Lower leg skin (tissue), 4 donors: Measurements from ENCODE around the gene CCDC182. TPM values are rescaled to one million over a fixed set of nuclear protein-coding genes. Genes with fewer than 3 reads are reported as not detected.

ENCODE experiments used
- DNase-seq, 2 donors: peaks; one replicate each; pipeline ENCODE4 v3.0.0-alpha.2; 2019; ENCODE audit warnings: low spot score in 2 of 2
- H3K4me3 ChIP-seq: fragments of 200-600 bp; sonication (generic); 2 replicates; pipeline ENCODE4 v1.5.1; 2017; ENCODE audit warnings: mild to moderate bottlenecking, low read depth; ENCODE audit not compliant: poor library complexity, severe bottlenecking
- CTCF ChIP-seq, 3 donors: fragments of 450-650 bp; IDR thresholded peaks; one replicate each; pipeline ENCODE4 v1.5.1; 2016; ENCODE audit warnings: antibody characterized with exemption in 3 of 3, mild to moderate bottlenecking in 3 of 3, moderate library complexity in 2 of 3
- POLR2A ChIP-seq, 2 donors: fragments of 450-650 bp; IDR thresholded peaks; one replicate each; pipeline ENCODE4 v1.6.1; 2016 to 2017; ENCODE audit warnings: antibody characterized with exemption in 2 of 2, mild to moderate bottlenecking in 1 of 2, moderate library complexity in 1 of 2
- whole genome bisulfite sequencing, 2 donors: methylation state at CpG; one replicate each; pipeline ENCODE4 v1.1.5; 2018; 5-methylcytosine and 5-hydroxymethylcytosine counted together
- intact Hi-C: fragments of 100-400 bp; cut with DNase I; formaldehyde crosslinking; loops from one replicate; pipeline ENCODE4 v1.15.0; 2023; ENCODE audit warnings: low total_unique reads
- total RNA-seq, 4 donors: library from RNA; depleted of rRNA; stranded (reverse); fragments of >200 nt; gene quantifications; one replicate each; pipeline ENCODE4 v1.1.0, GENCODE V29; 2016

The CCDC182 gene
- total RNA-seq, result not detected

GRCh38 chr17:57745242-57745641 lies at the start of gene CCDC182:
Gene CCDC182, minus strand, starts transcription at chr17:57745299. Its CDS starts 27 bp downstream, at chr17:57745272.
- intact Hi-C loops, result loop anchor here (10.0 kb wide), 1 partner anchor 500 kb away; no protein-coding TSS in a partner anchor
- no peak within 1 kb of the TSS for H3K4me3 ChIP-seq
- no peak for DNase-seq
- no peak for TF ChIP-seq CTCF (IDR thresholded peaks at IDR 0.05)
- TF ChIP-seq POLR2A (IDR thresholded peaks at IDR 0.05), result no peak
- WGBS, 2 donors, result 67 to 72% methylated on average over 4 of the region's 4 CpGs

DNA sequence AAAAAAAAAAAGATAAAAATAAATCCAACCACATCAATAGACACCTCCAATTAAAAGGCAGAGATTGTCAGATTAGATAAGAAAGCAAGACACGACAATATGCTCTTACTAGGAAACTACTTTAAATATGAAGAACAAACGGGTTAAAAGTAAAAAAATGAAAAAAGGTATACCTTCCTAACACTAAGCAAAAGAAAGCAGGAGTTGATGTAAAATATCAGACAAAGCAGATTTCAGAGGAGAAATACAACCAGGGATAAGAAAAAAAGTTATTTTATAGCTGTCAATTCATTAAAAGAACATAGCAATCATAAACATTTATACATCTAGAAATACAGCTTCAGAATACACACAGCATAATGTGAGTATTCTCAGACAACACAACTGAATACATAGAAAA lies 49.7 kb upstream of the CCDC182 start:
- TF ChIP-seq CTCF (IDR thresholded peaks at IDR 0.05) (no peak), POLR2A (IDR thresholded peaks at IDR 0.05) (no peak)
- WGBS, 2 donors, result 51 to 55% methylated on average over 2 of the region's 2 CpGs
- H3K4me3 ChIP-seq, result no peak overlapping the region
- intact Hi-C loops, result no loop called here
- no peak for DNase-seq

GRCh38 chr17:57788725-57789124 lies 43.6 kb upstream of the CCDC182 start:
- WGBS, 2 donors, result 66 to 73% methylated on average over 4 of the region's 4 CpGs
- TF ChIP-seq CTCF (IDR thresholded peaks at IDR 0.05) (no peak), POLR2A (IDR thresholded peaks at IDR 0.05) (no peak)
- DNase-seq, result no peak
- intact Hi-C loops, result no loop called here
- no peak overlapping the region for H3K4me3 ChIP-seq

DNA sequence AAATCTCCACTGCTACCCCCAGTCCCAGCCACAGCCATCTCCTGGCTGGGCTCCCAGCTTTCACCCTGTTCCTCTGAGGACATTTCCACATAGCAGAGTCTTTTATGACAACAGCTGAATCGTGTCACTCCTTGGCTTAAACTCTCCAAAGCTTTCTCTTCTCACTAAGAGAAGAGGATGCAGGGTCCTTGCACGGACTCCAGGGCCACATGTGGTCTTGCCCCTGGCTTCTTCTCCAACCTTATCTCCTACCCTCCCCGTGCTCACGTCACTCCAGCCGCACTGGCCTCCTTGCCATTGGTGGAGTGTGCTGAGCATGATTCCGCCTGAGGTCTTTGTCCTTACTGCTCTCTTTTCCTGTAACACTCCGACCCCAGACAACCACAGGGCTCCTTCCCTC lies 39.9 kb upstream of the CCDC182 start:
- no peak for DNase-seq
- intact Hi-C loops, result no loop called here
- 76 to 84% methylated on average over 7 of the region's 7 CpGs for WGBS, 2 donors
- no peak for TF ChIP-seq CTCF (IDR thresholded peaks at IDR 0.05)
- TF ChIP-seq POLR2A (IDR thresholded peaks at IDR 0.05), result no peak
- H3K4me3 ChIP-seq, result no peak overlapping the region

DNA sequence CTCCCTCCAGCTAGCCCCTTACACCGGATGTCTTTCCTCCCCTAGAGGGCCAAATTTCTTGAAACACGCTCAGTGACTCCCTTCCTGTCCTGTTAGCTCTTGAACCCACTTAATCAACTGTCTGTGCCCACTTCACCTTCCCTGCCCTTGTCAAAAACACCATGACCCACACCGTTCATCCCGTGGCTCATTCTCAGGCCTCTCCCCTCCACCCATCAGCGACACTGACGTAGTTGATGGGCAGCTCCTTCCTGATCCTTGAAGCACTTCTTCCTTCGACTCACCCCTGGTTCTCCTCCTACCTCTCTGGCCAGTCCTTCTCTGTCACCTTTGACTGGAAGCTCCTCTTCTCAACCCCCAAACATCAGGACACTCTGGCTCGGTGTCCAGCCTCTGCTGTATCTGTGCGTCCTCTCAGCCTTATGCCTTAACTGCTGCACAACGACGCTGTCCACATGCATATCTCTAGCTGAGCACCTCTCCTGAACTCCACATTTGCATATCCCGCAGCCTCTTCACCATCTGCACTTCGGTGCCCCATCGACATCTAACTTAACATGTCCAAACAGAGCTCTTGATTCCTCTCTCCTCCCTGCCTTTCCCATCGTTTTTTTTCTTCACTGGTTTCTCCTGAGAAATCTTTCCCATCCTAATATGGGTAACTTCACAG lies 39.3 kb upstream of the CCDC182 start:
- DNase-seq, result no peak
- WGBS, 2 donors, result 65 to 67% methylated on average over 15 of the region's 15 CpGs
- H3K4me3 ChIP-seq, result no peak overlapping the region
- no peak for TF ChIP-seq POLR2A (IDR thresholded peaks at IDR 0.05)
- no peak for TF ChIP-seq CTCF (IDR thresholded peaks at IDR 0.05)
- intact Hi-C loops, result no loop called here

GRCh38 chr17:57783338-57783742 lies 38.2 kb upstream of the CCDC182 start:
- H3K4me3 ChIP-seq, result no peak overlapping the region
- WGBS, 2 donors, result 12 to 15% methylated on average over 16 to 18 of the region's 25 CpGs
- intact Hi-C loops, result no loop called here
- DNase-seq, result no peak
- TF ChIP-seq POLR2A (IDR thresholded peaks at IDR 0.05), result no peak
- TF ChIP-seq CTCF (IDR thresholded peaks at IDR 0.05), result no peak
